AG10803 (cell line): ENCODE data around the gene FAM83D.

Experiments
- DNase-seq: peaks from one replicate; pipeline ENCODE4 v3.0.0; 2010; ENCODE audit warnings: low read depth
- H3K4me3 ChIP-seq: 2 replicates; pipeline ENCODE4 v1.5.1; 2011; ENCODE audit warnings: mild to moderate bottlenecking, low read length, control low read depth
- CTCF ChIP-seq: conservative IDR thresholded peaks from 2 replicates; pipeline ENCODE4 v1.5.1; 2011; ENCODE audit warnings: mild to moderate bottlenecking, low read length, control low read depth, inconsistent platforms

Gene FAM83D

GRCh38 chr20:38926934-38927616, 858 bp downstream of the FAM83D start:
- no peak for TF ChIP-seq CTCF
- H3K4me3 ChIP-seq = peak overlapping the region; percentile 72
- peak; percentile 33 for DNase-seq

GRCh38 chr20:38927902-38928578, 1.8 kb downstream of the FAM83D start:
- no peak for TF ChIP-seq CTCF
- H3K4me3 ChIP-seq = peak overlapping the region; percentile 33
- DNase-seq = no peak

GRCh38 chr20:38930242-38930569, 4.0 kb downstream of the FAM83D start:
- DNase-seq = no peak
- H3K4me3 ChIP-seq = no peak overlapping the region
- TF ChIP-seq CTCF = no peak

- no peak overlapping the region for H3K4me3 ChIP-seq
- TF ChIP-seq CTCF = no peak
- no peak for DNase-seq
These were observed 5.8 kb downstream of the FAM83D start for GRCh38 chr20:38931984-38932383.

- DNase-seq = peak; percentile 63
- no peak overlapping the region for H3K4me3 ChIP-seq
These were observed 6.4 kb downstream of the FAM83D start for GRCh38 chr20:38932457-38933120.

GRCh38 chr20:38934530-38934929, 8.3 kb downstream of the FAM83D start:
- TF ChIP-seq CTCF = no peak

More at GRCh38 chr20:38932457-38933120, 6.4 kb downstream of the FAM83D start:
- TF ChIP-seq CTCF = no peak

More at GRCh38 chr20:38934530-38934929, 8.3 kb downstream of the FAM83D start:
- H3K4me3 ChIP-seq = no peak overlapping the region
- DNase-seq = no peak
